Activated naive CD8-positive, alpha-beta T cell treated with anti-CD3 and anti-CD28 coated beads, Interleukin-2, amount 50 U/mL, for 16 hours (primary cell): ENCODE results near the gene SMCO4.

Source experiments
- DNase-seq: peaks from one replicate; pipeline ENCODE4 v3.0.0-alpha.2; 2020; ENCODE audit warnings: low read depth, low spot score

SMCO4 gene

GRCh38 chr11:93528757-93529645 is 14.2 kb downstream of the SMCO4 start:
- no peak for DNase-seq

DNA sequence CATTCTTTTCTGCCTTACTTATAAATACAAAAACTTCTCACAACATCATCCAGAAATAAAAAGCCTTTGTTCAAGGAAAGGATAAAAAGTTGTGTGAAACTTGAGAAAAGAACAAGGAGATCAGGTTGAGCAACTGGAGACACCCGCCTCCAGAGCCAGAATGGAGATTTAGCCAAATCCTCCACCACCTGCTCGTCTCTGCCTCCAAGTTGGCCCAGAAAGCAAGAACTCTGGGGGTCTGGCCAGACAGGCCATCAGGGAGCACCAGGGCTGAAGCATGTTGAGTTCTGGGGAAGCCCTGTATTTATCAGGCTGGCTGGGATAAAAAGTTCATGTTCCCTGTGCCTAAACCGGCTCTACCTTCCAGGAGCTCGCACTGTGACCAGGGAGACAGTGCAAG is 14.9 kb downstream of the SMCO4 start:
- DNase-seq: no peak

DNA sequence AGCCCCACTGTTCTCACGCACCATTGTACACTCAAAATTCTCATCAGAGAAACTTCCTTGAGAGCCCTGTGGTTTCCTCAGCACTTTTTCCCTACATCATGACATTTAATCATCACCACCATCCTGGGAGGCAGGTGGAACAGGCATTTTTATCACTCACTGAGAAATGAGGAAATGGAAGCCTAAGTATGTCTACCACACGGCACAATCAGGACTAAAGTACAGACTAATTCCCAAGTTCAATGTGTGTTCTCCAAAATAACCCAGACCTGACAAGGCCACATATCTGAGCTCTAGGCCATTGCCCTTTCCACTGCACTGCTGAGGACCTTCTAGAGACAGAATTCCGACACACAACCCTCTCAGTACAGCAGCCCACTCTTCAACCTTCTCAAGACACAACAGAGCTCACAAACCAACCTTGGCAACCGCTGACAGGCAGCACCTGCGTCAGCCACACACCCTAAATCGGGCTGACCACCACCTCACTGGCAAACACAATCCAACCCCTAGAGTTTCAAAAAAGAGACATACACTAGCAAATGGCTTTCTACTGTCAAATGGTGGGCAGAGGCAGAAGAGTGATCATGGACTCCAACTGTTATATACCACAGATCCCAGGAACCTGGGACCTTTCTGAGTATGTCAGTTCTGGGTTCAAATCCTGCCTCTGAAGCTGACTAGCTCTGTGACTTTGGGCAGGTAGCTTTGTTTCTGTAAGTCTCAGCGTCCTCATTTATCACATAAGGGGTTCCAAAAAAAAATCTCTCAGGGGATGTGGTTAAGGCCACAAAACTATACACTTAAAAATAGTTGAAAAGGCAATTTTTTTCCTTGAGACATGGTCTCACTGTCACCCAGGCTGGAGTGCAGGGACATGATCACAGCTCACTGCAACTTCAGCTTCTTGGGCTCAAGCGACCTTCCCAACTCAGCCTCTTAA is 16.3 kb downstream of the SMCO4 start:
- DNase-seq: no peak

- no peak for DNase-seq
These were observed 16.9 kb downstream of the SMCO4 start for GRCh38 chr11:93526346-93526633.

DNA sequence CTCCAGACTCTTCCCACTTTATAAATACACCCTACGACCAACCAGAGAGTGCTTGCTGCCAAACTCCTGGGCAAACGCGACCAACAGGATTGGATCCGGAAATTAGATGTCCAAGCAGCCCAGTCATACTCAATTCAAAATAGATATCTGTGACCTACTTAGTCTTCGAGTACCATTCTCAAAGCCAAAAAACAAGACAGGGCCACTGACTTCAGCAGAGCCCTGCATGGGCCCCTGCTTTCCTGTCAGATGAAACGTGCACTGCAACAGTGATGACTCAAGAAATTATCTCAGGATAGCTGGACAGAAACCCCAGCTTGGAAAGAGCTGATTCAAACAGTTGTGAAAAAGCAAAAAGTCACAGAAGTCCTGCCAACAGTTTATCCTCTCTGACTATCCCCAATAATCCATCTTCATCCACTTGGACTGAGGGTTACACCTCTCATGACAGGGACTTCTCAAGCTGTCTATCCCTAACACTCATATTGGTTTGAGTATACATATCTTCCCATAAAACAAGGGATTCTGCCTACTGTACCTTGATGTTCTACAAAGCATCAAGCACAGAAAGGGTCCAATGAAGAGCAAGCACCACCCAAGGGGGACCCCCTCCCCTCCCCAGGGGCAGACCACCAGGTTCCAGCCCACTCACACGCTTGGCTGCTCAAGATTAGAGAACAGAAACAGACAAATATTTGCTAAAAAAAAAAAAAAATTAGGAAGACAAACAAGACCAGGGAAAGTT is 17.4 kb downstream of the SMCO4 start:
- DNase-seq: no peak

- no peak for DNase-seq
These were observed 18.3 kb downstream of the SMCO4 start for GRCh38 chr11:93524858-93525257.

GRCh38 chr11:93524173-93524536 is 19.0 kb downstream of the SMCO4 start:
- DNase-seq: no peak

- DNase-seq: no peak
These were observed 22.3 kb downstream of the SMCO4 start for GRCh38 chr11:93520726-93521509.

DNA sequence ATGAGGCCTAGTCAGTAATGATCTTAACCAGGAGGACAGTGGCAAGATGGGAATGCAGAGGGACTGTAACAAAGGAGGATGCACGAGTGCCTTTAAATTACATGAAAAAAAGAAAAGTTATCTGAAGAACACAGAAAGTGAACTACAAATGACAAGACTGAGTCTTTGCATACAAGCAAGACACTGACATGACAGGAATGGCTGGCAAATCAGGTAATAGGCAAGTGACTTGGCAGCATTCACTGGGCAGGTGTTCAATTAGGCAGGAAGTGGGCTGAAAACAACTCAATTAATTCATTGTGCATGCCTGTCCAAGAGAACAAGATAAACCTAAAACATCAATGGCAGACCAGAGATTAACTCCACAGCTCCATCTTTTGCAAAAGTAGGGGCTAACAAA is 24.0 kb downstream of the SMCO4 start:
- no peak for DNase-seq

- DNase-seq: no peak
These were observed 25.1 kb downstream of the SMCO4 start for GRCh38 chr11:93518081-93518480.

- no peak for DNase-seq
These were observed 25.6 kb downstream of the SMCO4 start for GRCh38 chr11:93517611-93518010.

DNA sequence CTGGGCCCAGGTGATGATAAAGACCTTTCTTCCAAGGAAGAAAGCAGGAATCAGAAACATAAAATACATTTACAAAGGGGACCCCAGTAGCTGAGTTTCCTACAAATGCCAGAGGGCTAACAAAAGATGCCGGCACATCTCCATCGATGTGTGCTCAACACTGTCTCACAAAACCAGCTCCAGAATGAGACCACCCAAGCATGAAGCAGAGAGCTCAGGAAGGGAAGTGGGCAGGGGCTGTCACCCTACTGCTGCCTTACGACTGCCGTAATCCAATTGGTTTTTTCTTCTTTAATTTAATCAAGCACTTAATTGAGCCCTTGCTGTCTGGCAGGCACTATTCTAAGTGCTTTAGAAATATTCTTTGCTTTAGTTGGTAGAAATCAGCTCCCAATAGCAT is 26.1 kb downstream of the SMCO4 start:
- DNase-seq: no peak

DNA sequence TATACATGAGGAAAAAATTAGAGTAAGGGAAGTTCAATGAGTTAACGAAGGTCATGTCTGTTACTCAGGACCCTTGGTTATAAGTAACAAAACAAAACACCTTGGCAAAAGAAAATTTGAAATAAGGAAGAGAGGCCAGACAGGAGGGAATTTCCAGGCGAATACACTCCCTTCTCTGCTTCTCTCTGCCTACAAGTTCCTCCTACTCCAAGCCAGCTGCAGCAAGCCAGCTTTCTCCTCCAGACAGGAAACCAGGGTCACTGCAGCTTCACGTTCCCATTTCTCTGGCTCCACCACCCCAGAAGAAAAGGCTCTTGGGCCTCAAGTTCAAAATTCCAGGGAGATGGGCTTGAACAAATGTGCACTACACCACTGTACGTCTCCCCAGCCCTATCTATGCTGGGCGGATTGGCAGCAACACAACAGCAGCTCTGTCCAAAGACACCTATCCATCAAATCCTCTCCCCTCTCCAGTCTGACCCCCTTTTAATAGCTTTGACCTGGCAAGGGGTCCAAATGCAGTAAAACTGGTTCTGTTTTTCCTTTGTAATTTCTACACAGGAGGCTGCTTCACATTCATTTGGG is 27.7 kb downstream of the SMCO4 start:
- no peak for DNase-seq

GRCh38 chr11:93514712-93515111 is 28.5 kb downstream of the SMCO4 start:
- no peak for DNase-seq

GRCh38 chr11:93513772-93514171 is 29.4 kb downstream of the SMCO4 start:
- DNase-seq: no peak

GRCh38 chr11:93512949-93513667 is 30.1 kb downstream of the SMCO4 start:
- DNase-seq: no peak

GRCh38 chr11:93512073-93512475 is 31.1 kb downstream of the SMCO4 start:
- no peak for DNase-seq

DNA sequence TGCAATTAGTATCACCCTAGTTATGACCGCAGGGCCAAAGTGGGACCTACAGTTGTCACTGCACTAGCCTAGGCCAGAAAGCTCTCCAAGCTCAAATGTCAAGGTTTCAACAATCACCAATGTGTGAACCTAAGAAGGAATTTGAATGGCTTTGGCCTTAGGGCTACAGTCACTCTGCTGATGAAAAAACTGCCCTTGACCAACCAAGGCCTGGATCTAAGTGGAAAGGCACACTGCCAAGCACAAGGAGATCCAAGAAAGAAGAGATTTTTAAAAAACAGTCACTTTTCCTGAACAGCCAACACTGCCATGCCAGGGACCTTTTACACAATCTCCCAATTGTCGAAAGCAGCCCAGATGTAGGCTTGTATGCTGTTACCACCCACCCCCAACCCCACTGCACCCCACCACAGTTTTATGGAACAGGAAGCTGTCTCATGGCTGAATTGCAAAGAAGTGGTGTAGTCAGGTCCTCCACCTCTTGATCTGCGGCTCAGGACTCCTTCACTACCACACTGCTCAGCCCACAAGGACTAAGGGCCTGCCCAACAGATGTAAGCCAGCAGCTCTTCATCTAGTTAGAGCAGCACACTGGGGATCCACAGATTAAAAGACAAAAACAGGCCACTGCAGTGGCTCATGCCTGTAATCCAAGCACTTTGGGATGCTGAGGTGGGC is 32.9 kb downstream of the SMCO4 start:
- no peak for DNase-seq

DNA sequence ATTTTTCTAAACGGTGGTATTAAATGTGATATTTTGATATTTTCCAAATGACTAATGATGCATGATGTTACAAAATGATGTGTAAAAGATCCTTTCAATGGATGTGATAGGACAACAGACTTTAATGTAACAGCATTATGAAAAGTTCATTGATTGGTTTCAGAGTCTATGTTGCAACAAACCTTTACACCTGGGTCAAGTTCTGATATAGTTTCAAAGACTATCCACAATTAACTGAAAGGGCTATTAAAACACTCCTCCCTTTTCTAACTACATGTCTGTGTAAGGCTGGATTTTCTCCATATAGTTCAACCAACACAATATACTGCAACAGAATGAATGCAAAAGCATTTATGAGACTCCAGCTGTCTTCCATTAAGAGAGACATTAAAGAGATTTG is 35.7 kb downstream of the SMCO4 start:
- no peak for DNase-seq

GRCh38 chr11:93505703-93506102 is 37.5 kb downstream of the SMCO4 start:
- no peak for DNase-seq
